ENCODE data around the gene LMX1B. TPM values are rescaled to one million over a fixed set of nuclear protein-coding genes. Genes with fewer than 3 reads are reported as not detected.

LMX1B gene
- polyA plus RNA-seq, 1 of the 3 experiments (the other 2 are of a cell fraction), result not detected

GRCh38 chr9:126646162-126646561 lies 32.4 kb downstream of the LMX1B start:
- Histone ChIP-seq H3K4me3 (ENCODE audit: low read depth in 2 of 2, low read length in 1 of 2) (no peak overlapping the region), H3K9ac (no peak overlapping the region), H3K4me2 (no peak overlapping the region), H3K9me3 (no peaks in the 10 kb centered on the region), H3K79me2 (ENCODE audit: insufficient read depth) (no peaks in the 10 kb centered on the region), H3K4me1 (ENCODE audit: control insufficient read depth in 1 of 2, insufficient read depth in 2 of 2, low read depth in 1 of 2, low read length in 1 of 2) (no peaks in the 10 kb centered on the region; a peak in 1 of 4 replicates), H3K36me3 (replicated peaks in 1 of 2; ENCODE audit: control insufficient read depth in 1 of 2, insufficient read depth in 2 of 2, low read length in 1 of 2) (no peaks in the 10 kb centered on the region), H3K27me3 (ENCODE audit: insufficient read depth) (peaks cover 98% of the 10 kb centered on the region), H4K20me1 (ENCODE audit: insufficient read depth) (no peaks in the 10 kb centered on the region), H3K27ac (ENCODE audit: low read depth in 2 of 2, low read length in 1 of 2) (no peak overlapping the region), H3F3A (replicated peaks; ENCODE audit: insufficient read depth) (no peaks in the 10 kb centered on the region), H3K9me2 (no peaks in the 10 kb centered on the region), H2AFZ (ENCODE audit: low read depth) (no peak overlapping the region)
- ChIA-PET CTCF (interaction anchor here (1.0 to 3.8 kb wide), 3 partner anchors 9 to 136 kb away, joined by 3 to 19 read pairs (median 4); no protein-coding TSS in a partner anchor), POLR2A (no interaction called here)
- TF ChIP-seq CHD2 (IDR thresholded peaks at IDR 0.05; ENCODE audit: low read length, partially characterized antibody) (no peak), SIN3A (IDR thresholded peaks at IDR 0.05; ENCODE audit: borderline replicate concordance, low read depth, low read length) (no peak), SMC3 (IDR thresholded peaks at IDR 0.05; ENCODE audit: low read depth, low read length) (no peak), EP300 (IDR thresholded peaks at IDR 0.05; ENCODE audit: borderline replicate concordance in 1 of 2, low read depth in 1 of 2, low read length in 1 of 2) (no peak), RCOR1 (IDR thresholded peaks at IDR 0.05; ENCODE audit: low read length) (no peak)
- DNase-seq, result no peak
- WGBS (ENCODE audit: low lambda C conversion rate), result 46% methylated on average over 4 of the region's 4 CpGs

GRCh38 chr9:126647585-126648411 lies 34.1 kb downstream of the LMX1B start:
- Histone ChIP-seq H3K36me3 (replicated peaks in 1 of 2; ENCODE audit: control insufficient read depth in 1 of 2, insufficient read depth in 2 of 2, low read length in 1 of 2) (no peaks in the 10 kb centered on the region), H3K9ac (no peak overlapping the region), H3K79me2 (ENCODE audit: insufficient read depth) (no peaks in the 10 kb centered on the region), H3K4me1 (ENCODE audit: control insufficient read depth in 1 of 2, insufficient read depth in 2 of 2, low read depth in 1 of 2, low read length in 1 of 2) (no peaks in the 10 kb centered on the region; a peak in 1 of 4 replicates), H3K4me3 (ENCODE audit: low read depth in 2 of 2, low read length in 1 of 2) (no peak overlapping the region), H3K9me2 (no peaks in the 10 kb centered on the region), H4K20me1 (ENCODE audit: insufficient read depth) (no peaks in the 10 kb centered on the region), H2AFZ (ENCODE audit: low read depth) (no peak overlapping the region), H3F3A (replicated peaks; ENCODE audit: insufficient read depth) (no peaks in the 10 kb centered on the region), H3K27me3 (ENCODE audit: insufficient read depth) (peaks cover 98% of the 10 kb centered on the region), H3K27ac (ENCODE audit: low read depth in 2 of 2, low read length in 1 of 2) (no peak overlapping the region), H3K4me2 (no peak overlapping the region), H3K9me3 (no peaks in the 10 kb centered on the region)
- no peak for DNase-seq
- ChIA-PET CTCF (interaction anchor here (0.8 to 1.5 kb wide), 3 partner anchors 19 to 42 kb away, joined by 3 to 7 read pairs (median 3); no protein-coding TSS in a partner anchor), POLR2A (no interaction called here)
- TF ChIP-seq SIN3A (IDR thresholded peaks at IDR 0.05; ENCODE audit: borderline replicate concordance, low read depth, low read length) (no peak), RAD21 (IDR thresholded peaks at IDR 0.05; ENCODE audit: low read length) (no peak), ELF1 (IDR thresholded peaks at IDR 0.05) (no peak), YY1 (IDR thresholded peaks at IDR 0.05; ENCODE audit: low read depth) (no peak), RCOR1 (IDR thresholded peaks at IDR 0.05; ENCODE audit: low read length) (no peak), JUND (IDR thresholded peaks at IDR 0.05) (no peak), FOXJ3 (CRISPR knock-in tag; IDR thresholded peaks at IDR 0.05) (no peak), TEAD4 (IDR thresholded peaks at IDR 0.05; ENCODE audit: borderline replicate concordance, insufficient read depth) (no peak), NFIC (IDR thresholded peaks at IDR 0.05; ENCODE audit: borderline replicate concordance) (no peak)
- TF ChIP-seq, protein P1, sequence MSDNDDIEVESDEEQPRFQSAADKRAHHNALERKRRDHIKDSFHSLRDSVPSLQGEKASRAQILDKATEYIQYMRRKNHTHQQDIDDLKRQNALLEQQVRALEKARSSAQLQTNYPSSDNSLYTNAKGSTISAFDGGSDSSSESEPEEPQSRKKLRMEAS (IDR thresholded peaks at IDR 0.05; ENCODE audit: low read depth), result no peak
- WGBS (ENCODE audit: low lambda C conversion rate), result 62% methylated on average over 15 of the region's 16 CpGs

Data from SK-N-SH (cell line).